SJCRH30 (cell line): ENCODE data around the gene BCO2. TPM values are rescaled to one million over a fixed set of nuclear protein-coding genes. Genes with fewer than 3 reads are reported as not detected.

ENCODE experiments used
- DNase-seq, 2 experiments: peaks; one replicate each; pipeline ENCODE4 v3.0.0-alpha.2; 2015 to 2020
- H3K27ac ChIP-seq: fragments of 250-450 bp; sonication (Bioruptor Pico); 2 replicates; pipeline ENCODE4 v1.5.1; 2020; ENCODE audit warnings: mild to moderate bottlenecking, moderate library complexity
- H3K27me3 ChIP-seq: fragments of 250-450 bp; sonication (Bioruptor Pico); 2 replicates; pipeline ENCODE4 v1.5.1; 2020; ENCODE audit warnings: mild to moderate bottlenecking, moderate library complexity
- H3K36me3 ChIP-seq: fragments of 250-450 bp; sonication (Bioruptor Pico); 2 replicates; pipeline ENCODE4 v1.5.1; 2020; ENCODE audit warnings: mild to moderate bottlenecking, moderate library complexity
- H3K4me1 ChIP-seq: fragments of 250-450 bp; sonication (Bioruptor Pico); 2 replicates; pipeline ENCODE4 v1.5.1; 2020; ENCODE audit warnings: mild to moderate bottlenecking, moderate library complexity
- H3K4me3 ChIP-seq: fragments of 250-450 bp; sonication (Bioruptor Pico); 2 replicates; pipeline ENCODE4 v1.5.1; 2020; ENCODE audit warnings: mild to moderate bottlenecking, moderate library complexity
- H3K9me3 ChIP-seq: fragments of 250-450 bp; sonication (Bioruptor Pico); replicated peaks from 2 replicates; pipeline ENCODE4 v1.5.1; 2020; ENCODE audit warnings: mild to moderate bottlenecking, moderate library complexity
- total RNA-seq: library from RNA; depleted of rRNA; stranded (reverse); fragments of >200 nt; shearing (Covaris generic); gene quantifications from 2 replicates; pipeline ENCODE4 v1.2.3, GENCODE V29; 2014

Gene BCO2
- total RNA-seq, 1 experiment from 2014 or later, result 0.51 TPM

DNA sequence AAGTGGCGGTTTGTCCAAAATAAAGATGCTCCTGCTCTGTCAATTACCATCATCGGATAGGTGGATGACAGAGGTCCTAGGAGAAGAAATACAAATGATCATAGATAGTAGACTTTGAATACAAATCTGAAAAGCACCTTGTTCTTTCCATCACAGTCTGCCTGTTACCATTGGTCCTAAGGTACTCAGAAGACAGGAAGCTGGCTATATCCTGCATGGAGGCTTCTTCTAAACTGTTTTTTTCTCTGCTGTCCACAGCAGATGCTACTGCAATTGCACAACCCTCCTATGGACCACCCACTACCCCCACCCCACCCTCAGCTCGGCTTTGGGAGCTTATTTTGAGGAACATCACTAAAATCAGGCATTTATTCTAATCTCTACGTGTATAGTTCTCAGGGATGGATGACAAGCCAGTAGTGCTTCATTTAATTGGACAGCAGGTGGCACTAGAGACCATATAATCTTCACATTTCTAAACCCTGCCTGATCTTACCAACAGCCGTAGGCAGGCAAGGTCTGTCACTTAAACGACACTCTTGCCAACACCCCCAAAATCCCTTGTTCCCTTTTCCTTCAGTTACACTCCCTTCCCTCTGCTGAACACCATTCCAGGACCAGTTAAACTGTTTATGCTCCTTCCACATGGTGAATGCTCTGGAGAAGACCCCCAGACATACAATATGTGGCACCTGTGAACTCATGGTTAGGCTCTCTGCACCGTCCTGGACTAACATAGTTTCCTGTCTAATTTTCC is 44.3 kb downstream of the BCO2 start:
- H3K9me3 ChIP-seq, result no peaks in the 10 kb centered on the region
- H3K36me3 ChIP-seq, result no peaks in the 10 kb centered on the region
- H3K27me3 ChIP-seq, result no peaks in the 10 kb centered on the region
- no peak overlapping the region for H3K4me3 ChIP-seq
- no peaks in the 10 kb centered on the region for H3K4me1 ChIP-seq
- H3K27ac ChIP-seq, result no peak overlapping the region
- peak; percentile 19 to 81 for DNase-seq

DNA sequence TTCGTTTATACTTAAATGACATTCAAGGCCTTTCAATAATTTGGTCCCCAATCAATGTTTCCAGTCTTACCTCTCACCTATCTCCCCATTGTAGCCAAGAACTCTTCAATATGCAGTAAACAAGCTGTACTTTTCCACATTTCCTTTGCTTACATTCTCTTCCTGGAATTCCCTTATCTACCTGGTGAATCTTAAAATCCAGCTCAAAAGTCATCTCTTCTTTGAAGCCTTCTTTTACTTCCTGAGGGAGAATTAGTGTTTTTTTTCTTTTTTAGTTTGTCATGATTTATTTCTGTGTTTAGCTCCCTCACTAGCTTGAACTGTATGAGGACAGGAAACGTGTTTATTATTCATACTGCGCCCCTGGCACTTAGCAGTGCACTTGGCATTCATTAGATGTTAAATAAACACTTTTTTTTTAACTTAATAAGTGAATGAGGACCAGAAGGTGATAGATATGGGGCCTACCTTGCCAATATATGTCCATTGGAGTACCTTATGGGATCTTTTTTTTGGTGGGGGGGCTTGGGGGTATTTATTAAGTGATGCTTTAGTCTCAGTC is 46.0 kb downstream of the BCO2 start:
- no peaks in the 10 kb centered on the region for H3K9me3 ChIP-seq
- no peaks in the 10 kb centered on the region for H3K4me1 ChIP-seq
- H3K27ac ChIP-seq, result no peak overlapping the region
- H3K27me3 ChIP-seq, result no peaks in the 10 kb centered on the region
- DNase-seq, result no peak
- no peaks in the 10 kb centered on the region for H3K36me3 ChIP-seq
- H3K4me3 ChIP-seq, result no peak overlapping the region

DNA sequence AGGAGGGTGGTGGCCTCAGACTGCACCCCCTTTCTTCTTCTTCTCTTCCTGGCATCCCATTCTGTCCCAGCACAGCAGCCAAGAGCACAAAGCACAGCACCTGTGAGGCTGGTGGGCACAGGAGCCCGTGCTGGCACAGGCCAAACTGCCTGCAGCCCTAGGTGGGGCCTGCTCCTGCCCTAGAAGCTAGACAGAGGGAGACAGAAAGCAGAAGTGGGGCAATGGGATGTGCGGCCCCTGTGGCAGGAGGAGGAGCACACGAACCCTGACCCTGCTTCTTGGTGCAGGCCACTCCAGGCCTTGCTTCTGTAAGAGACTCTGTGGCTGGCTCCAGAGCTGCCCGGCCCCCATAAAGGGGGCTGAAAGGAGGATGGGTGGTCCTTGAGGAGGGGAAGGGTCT is 47.0 kb downstream of the BCO2 start:
- Histone ChIP-seq H3K36me3 (no peaks in the 10 kb centered on the region), H3K9me3 (no peaks in the 10 kb centered on the region), H3K4me3 (no peak overlapping the region), H3K27ac (no peak overlapping the region), H3K27me3 (no peaks in the 10 kb centered on the region), H3K4me1 (no peaks in the 10 kb centered on the region)
- no peak for DNase-seq

DNA sequence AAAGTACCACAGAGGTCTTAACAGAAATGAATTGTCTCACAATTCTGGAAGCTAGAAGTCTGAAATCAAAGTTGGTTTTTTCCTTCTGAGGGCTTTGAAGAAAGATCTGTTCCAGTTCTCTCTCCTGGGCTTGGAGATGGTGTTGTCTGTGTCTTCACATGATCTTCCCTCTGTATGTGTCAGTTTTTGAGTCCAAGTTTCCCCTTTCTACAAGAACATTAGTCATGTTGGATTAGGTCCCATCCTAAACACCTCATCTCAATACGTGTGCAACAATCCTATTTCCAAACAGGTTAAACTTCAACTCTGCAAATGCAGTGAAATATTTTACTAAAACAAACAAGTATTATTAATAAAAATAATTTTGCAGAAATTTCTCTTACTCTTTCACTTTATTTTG is 47.8 kb downstream of the BCO2 start:
- no peaks in the 10 kb centered on the region for H3K4me1 ChIP-seq
- H3K9me3 ChIP-seq, result no peaks in the 10 kb centered on the region
- H3K36me3 ChIP-seq, result no peaks in the 10 kb centered on the region
- H3K27me3 ChIP-seq, result no peaks in the 10 kb centered on the region
- no peak for DNase-seq
- H3K27ac ChIP-seq, result no peak overlapping the region
- H3K4me3 ChIP-seq, result no peak overlapping the region

DNA sequence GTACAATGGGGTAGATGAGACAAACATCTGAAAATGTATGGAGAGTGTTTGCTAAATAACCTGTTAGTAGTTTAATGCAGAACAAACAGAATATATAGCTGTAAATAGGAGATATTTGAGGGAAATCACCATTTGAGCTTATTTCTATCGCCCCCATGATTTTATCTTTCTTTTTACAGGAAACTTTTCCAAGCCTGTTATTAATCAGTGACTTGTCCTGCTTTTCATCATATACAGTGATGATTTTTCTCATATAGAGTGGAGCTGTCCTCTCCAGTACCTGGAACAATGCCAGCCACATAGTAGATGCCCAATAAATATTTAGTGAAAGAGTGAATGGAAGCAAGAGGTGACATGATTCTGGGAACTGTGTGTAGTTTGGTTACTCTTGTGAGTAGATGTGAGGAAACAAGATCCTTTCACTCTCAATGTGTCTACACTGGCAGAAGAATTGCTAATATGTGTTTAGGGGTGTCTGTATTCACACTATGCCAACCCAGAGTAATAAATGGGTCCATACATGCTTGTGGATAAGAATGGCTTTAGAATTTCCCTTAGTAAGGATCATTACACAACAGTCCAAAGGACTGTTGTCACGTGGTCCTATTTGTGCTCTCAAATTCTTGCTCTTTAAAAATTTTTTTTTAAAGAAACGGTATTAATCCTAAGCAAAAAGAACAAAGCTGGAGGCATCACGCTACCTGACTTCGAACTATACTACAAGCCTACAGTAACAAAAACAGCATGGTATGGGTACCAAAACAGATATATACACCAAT is 48.6 kb downstream of the BCO2 start:
- H3K9me3 ChIP-seq, result no peaks in the 10 kb centered on the region
- DNase-seq, result no peak
- no peaks in the 10 kb centered on the region for H3K27me3 ChIP-seq
- H3K4me3 ChIP-seq, result no peak overlapping the region
- H3K4me1 ChIP-seq, result no peaks in the 10 kb centered on the region
- no peak overlapping the region for H3K27ac ChIP-seq
- H3K36me3 ChIP-seq, result no peaks in the 10 kb centered on the region

DNA sequence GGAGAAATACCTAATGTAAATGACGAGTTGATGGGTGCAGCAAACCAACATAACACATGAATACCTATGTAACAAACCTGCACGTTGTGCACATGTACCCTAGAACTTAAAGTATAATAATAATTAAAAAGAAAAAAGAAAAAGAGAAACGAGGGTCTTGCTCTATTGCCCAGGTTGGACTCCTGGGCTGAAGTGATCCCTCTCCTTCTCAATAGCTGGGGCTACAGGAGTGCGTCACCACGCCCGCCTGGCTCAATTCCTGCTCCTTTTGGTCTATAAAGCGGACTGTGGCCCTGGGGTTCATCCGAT is 50.4 kb downstream of the BCO2 start:
- no peaks in the 10 kb centered on the region for H3K9me3 ChIP-seq
- no peaks in the 10 kb centered on the region for H3K36me3 ChIP-seq
- DNase-seq, result no peak

DNA sequence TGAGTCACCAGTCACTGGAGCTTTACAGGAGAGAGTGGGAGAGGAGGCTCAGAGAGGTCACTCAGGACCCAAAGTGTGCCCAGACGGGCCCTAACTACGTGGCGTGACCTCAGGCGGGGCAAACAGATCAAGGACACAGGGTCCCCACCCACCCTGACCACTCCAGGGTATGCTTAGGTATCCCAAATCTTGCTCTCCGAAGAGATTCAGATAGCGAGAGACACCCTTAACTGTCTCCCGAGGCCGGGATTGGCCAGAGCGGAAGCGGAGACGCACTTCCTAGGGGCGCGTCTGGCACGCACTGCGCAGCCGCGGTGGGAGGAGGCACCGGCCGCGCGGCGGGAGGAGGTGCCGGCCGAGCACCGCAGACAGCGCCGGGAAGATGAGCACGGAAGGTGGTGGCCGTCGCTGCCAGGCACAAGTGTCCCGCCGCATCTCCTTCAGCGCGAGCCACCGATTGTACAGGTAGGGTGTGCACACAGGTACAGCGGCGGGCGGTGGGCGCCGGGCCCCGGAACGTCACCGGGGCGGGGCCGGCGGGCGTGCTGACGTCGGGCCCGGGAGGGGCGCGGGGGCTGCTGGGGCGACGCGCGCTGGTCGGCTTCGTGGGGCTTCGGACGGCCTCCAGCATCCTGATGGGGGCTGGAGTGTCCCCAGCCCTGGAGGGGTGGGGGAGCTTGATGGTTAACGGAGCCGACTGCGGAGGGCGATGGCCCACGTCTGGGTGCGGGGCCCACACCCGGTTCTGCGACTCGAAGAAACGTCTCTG is 50.9 kb downstream of the BCO2 start, which contains the start of gene PTS:
TSS of gene PTS (plus strand) at position 367 of the 769 bp plus-strand sequence. CDS start at position 383, 16 bp downstream.
- peak; percentile 77 to 85 for DNase-seq
- peak within 1 kb of the TSS; percentile 60 for H3K27ac ChIP-seq
- H3K4me1 ChIP-seq, result no peaks in the 10 kb centered on the region
- H3K27me3 ChIP-seq, result no peaks in the 10 kb centered on the region
- H3K4me3 ChIP-seq, result peak within 1 kb of the TSS; percentile 77
- no peaks in the 10 kb centered on the region for H3K9me3 ChIP-seq
- H3K36me3 ChIP-seq, result no peaks in the 10 kb centered on the region

More for the DNA sequence above, 50.4 kb downstream of the BCO2 start:
- peak overlapping the region; percentile 77 for H3K4me3 ChIP-seq
- peak overlapping the region; percentile 60 for H3K27ac ChIP-seq
- H3K27me3 ChIP-seq, result no peaks in the 10 kb centered on the region
- H3K4me1 ChIP-seq, result no peaks in the 10 kb centered on the region

DNA sequence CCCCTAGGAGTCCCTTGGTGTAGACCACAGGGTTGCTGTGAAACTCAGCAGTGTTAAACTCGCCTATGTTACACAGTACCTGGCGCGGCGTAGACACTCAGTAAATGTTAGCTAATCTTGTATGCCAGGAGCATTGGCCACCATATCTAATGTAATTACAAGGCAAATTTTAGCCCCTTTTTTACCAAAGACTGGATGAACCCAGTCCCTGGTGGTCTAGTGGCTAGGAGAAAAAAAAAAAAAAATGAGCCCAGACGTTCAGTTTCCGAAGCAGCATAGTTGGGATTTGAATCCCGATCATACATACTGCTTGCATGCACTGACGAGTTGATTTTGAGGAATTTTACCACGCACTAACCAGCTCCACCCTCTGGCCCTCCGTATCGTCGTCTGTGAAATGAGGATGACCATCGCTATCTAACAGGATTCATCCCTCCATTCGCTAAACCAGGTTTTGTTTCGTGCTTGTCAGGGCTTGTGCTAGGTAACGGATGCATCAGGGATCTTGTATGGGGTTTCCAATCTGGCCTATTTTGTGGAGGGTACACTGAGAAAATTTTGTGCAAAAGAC is 51.6 kb downstream of the BCO2 start:
- DNase-seq, result no peak
- H3K4me3 ChIP-seq, result peak overlapping the region; percentile 77
- H3K27me3 ChIP-seq, result no peaks in the 10 kb centered on the region
- no peaks in the 10 kb centered on the region for H3K36me3 ChIP-seq
- H3K4me1 ChIP-seq, result no peaks in the 10 kb centered on the region
- no peaks in the 10 kb centered on the region for H3K9me3 ChIP-seq
- H3K27ac ChIP-seq, result peak overlapping the region; percentile 60; the same call in 1 of the 2 replicates

DNA sequence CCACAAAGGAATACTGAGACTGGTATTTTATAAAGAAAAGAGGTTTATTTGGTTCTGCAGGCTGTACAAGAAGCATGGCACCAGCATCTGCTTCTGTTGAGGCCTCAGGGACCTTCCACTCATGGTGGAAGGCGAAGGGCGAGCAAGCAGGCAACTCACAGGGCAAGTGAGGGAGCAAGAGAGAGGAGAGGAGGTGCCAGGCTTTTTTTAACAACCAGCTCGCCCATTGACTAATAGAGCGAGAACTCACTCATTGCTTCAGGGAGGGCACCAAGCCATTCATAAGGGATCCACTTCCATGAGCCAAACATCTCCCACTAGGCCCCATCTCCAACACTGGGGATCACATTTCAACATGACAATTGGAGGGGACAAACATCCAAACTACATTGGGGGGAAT is 52.2 kb downstream of the BCO2 start:
- no peaks in the 10 kb centered on the region for H3K36me3 ChIP-seq
- no peak overlapping the region; the same call in 1 of the 2 replicates for H3K4me3 ChIP-seq
- H3K4me1 ChIP-seq, result no peaks in the 10 kb centered on the region
- no peak overlapping the region for H3K27ac ChIP-seq
- no peak for DNase-seq
- no peaks in the 10 kb centered on the region for H3K27me3 ChIP-seq
- no peaks in the 10 kb centered on the region for H3K9me3 ChIP-seq

DNA sequence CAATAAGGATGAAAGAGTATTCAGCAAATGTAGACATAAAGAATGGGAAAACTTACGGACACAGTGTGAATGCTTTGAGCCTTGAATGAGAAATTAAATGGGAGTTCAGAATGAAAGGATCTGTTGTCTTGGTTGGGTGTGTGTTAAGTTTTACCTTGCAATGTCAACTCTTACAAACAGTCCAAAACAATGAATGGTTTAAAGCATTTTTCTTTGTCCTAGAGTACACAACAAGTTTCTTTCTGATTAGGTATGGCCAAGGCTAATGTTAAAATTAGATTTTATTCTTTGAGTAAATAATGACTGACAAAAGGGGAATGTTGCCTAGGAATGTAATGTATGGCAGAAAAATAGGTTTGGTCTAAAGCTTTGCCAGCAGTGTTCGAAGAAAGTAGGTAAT is 53.4 kb downstream of the BCO2 start:
- no peak overlapping the region for H3K4me3 ChIP-seq
- no peaks in the 10 kb centered on the region for H3K9me3 ChIP-seq
- no peaks in the 10 kb centered on the region for H3K27me3 ChIP-seq
- no peaks in the 10 kb centered on the region for H3K4me1 ChIP-seq
- DNase-seq, result no peak
- H3K27ac ChIP-seq, result no peak overlapping the region
- no peaks in the 10 kb centered on the region for H3K36me3 ChIP-seq

DNA sequence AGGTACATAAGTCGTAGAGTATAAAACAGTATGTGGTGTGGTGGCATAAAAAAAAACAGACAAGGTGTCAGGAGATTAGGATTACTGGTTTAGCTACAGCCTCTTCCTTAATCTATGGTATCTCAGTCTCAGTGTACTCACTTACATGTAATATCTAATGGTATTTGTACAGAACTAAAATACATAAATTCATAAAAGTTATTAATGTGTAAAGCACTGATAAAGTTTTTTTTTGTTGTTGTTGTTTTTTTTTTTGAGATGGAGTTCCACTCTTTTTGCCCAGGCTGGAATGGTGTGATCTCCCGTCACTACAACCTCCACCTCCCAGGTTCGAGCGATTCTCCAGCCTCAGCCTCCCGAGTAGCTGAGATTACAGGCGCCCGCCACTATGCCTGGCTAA is 53.8 kb downstream of the BCO2 start:
- Histone ChIP-seq H3K27me3 (no peaks in the 10 kb centered on the region), H3K4me3 (no peak overlapping the region), H3K36me3 (no peaks in the 10 kb centered on the region), H3K4me1 (no peaks in the 10 kb centered on the region), H3K9me3 (no peaks in the 10 kb centered on the region), H3K27ac (no peak overlapping the region)
- DNase-seq, result no peak

DNA sequence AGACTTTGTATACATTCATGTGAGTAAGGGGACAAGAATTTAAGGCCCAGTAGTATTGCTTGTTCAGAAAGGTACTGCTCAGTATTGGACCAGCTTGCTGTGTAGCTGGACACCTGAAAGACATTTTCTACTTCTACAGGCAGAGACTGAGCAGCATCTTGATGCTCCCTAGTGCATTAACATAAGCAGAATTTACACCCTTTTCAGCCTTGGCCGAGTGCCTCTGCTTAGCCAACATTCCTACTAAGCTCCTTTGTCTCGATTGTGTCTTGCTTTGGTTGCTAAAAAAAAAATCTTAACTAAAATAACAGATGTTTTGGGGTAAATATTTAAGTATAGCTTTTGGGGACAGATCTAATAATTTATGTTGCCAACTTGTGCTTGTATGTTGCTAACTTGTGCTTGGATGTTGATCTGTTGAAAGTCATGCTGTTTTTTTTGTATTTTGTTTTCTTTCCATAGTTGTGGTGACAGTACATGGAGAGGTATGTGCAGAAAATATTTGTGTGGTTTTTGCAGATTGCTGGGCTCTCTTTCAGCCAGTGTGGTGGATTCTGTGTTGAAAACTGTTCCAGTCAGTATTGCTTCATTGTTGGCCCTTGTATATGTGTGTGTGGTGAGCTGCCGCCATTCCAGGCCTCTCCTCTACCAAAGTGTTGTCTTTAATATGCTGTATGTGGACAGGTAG is 54.6 kb downstream of the BCO2 start:
- no peaks in the 10 kb centered on the region for H3K36me3 ChIP-seq
- no peak for DNase-seq
- H3K4me1 ChIP-seq, result no peaks in the 10 kb centered on the region
- H3K27me3 ChIP-seq, result no peaks in the 10 kb centered on the region
- no peak overlapping the region for H3K27ac ChIP-seq
- H3K9me3 ChIP-seq, result no peaks in the 10 kb centered on the region
- no peak overlapping the region for H3K4me3 ChIP-seq

DNA sequence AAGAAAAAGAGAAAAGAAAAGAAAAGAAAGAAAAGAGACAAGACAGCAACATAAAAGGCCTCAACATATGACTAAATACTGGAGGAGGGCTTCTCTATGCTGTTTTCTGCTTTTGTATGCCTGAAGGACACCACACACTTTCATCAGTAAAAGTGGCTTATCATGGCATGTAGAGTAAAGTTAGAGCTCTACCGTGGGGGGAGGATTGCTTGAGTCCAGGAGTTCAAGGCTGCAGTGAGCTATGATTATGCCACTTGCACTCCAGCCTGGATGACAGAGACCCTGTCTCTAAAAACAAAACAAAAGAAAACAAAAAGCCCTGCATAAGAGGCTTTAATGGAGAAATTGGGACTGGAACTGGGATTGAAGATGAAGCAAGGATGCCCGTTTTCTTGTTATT is 56.6 kb downstream of the BCO2 start:
- no peaks in the 10 kb centered on the region for H3K9me3 ChIP-seq
- no peaks in the 10 kb centered on the region for H3K4me1 ChIP-seq
- no peak overlapping the region for H3K4me3 ChIP-seq
- no peak overlapping the region for H3K27ac ChIP-seq
- peaks cover 8% of the 10 kb centered on the region; the same call in 1 of the 2 replicates for H3K36me3 ChIP-seq
- DNase-seq, result no peak
- no peaks in the 10 kb centered on the region for H3K27me3 ChIP-seq

DNA sequence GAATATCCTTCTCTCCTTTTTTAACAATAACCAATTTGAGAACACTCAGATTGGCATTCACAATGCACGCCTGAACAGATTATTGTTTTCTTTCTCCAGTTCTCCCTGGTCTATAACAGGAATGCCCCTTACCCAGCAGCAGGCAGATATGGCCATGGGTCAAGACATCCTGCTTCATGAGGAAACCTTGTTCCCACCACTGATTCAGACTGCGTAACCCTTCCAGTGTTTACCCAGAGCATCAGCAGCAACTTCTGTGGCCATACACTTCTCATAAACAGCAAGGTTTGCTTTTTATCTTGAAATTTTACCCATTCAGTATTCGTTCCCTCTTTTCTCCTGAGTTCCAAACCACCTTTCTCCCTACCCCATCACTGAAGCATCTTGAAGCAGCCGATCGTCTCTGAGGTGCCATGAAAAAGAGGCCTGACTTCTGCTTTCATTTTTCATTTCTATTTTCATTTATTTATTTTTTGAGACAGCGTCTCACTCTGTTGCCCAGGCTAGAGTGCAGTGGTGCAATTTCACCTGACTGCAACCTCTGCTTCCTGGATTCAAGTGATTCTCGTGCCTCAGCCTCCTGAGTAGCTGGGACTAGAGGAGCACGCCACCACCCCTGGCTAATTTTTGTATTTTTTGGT is 60.6 kb downstream of the BCO2 start:
- Histone ChIP-seq H3K9me3 (no peaks in the 10 kb centered on the region), H3K4me1 (peaks cover 7% of the 10 kb centered on the region), H3K4me3 (no peak overlapping the region), H3K36me3 (peaks cover 11% of the 10 kb centered on the region; the same call in 1 of the 2 replicates), H3K27me3 (no peaks in the 10 kb centered on the region), H3K27ac (no peak overlapping the region)
- no peak for DNase-seq
